Stimulated activated CD8-positive, alpha-beta memory T cell treated with anti-CD3 and anti-CD28 coated beads, Interleukin-12 subunit alpha, Interleukin-12 subunit beta, amount 100 ng/mL, for 24 hours (primary cell): ENCODE data around the gene LMNA.
"Not testable (repeated sequence)": the region's sequence is repeated elsewhere in the genome, so short reads cannot be mapped to it uniquely, and the experiment has no call there.

ENCODE experiments used
- DNase-seq: peaks from one replicate; pipeline ENCODE4 v3.0.0-alpha.2; 2020; ENCODE audit errors: extremely low read depth

LMNA gene

DNA sequence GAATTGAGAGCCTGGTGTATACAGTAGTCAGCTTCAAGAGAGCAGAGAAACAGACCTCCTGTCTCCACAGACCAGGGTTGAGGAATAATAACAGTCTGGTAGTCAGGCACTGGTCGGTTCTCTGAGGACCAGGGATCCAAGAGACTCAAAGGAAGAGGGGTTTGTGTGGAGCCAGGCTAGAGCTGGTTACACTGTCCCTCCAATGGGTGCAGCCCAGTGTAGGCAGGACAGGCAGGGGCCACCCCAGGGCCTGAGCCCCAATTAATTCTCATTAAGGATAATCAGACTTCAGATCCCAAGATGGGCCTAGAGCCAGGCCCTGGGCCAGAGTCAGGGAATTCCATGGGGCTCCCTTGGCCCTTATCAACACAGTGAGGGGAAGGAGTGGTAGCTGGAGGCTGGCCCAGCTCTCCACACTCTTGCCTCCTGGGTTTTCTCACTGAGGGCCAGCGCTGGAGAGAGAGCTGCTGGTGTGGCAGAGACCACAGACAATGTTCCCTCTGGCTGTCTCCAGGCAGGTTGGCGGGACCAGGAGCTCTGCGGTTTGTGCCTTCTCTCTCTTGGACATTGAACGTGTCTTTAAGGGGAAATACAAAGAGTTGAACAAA, 48.0 kb downstream of the LMNA start:
- DNase-seq = no peak

- DNase-seq = no peak
These were observed 49.2 kb downstream of the LMNA start for GRCh38 chr1:156163712-156164111.

GRCh38 chr1:156164125-156164831, 49.8 kb downstream of the LMNA start:
- no peak for DNase-seq

- no peak for DNase-seq
These were observed 50.6 kb downstream of the LMNA start for GRCh38 chr1:156165083-156165482.

- DNase-seq = no peak
These were observed 53.0 kb downstream of the LMNA start for GRCh38 chr1:156167536-156167935.

DNA sequence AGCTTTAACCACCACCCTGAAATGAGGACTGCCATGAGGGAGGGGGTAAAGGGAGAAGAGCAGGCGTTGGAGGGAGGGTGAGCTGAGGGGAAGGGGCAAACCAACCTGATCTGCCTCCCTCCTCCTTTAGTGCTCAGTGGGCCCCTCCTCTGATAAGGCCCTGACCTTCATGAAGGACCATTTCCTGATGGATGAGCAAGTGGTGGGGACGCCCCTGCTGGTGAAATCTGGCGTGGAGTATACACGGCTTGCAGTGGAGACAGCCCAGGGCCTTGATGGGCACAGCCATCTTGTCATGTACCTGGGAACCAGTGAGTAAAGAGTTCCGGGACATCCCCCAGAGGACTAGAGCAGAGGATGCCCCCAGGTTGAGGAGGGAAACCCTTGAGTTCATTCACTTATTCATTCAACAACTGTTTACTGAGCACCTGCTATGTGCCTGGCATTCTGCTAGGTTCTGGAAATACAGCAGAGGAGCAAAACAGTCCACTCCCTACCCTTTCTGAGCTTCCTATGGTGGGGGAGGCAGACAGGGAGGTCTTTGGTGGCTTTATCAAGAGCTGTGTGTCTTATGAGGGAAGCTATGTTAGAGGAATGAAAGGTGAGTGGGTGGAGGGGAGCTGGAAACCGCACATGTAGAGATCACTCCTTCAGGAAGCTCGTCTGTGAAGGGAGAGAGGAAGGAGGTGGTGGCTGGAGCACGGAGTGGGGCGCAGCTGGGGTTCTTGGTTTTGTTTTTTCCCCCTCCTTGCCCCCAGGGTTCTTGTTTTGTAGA, 58.4 kb downstream of the LMNA start:
- DNase-seq = no peak

DNA sequence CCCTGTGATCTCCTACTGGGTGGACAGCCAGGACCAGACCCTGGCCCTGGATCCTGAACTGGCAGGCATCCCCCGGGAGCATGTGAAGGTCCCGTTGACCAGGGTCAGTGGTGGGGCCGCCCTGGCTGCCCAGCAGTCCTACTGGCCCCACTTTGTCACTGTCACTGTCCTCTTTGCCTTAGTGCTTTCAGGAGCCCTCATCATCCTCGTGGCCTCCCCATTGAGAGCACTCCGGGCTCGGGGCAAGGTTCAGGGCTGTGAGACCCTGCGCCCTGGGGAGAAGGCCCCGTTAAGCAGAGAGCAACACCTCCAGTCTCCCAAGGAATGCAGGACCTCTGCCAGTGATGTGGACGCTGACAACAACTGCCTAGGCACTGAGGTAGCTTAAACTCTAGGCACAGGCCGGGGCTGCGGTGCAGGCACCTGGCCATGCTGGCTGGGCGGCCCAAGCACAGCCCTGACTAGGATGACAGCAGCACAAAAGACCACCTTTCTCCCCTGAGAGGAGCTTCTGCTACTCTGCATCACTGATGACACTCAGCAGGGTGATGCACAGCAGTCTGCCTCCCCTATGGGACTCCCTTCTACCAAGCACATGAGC, 62.2 kb downstream of the LMNA start:
- no peak for DNase-seq

GRCh38 chr1:156177919-156178654, 63.6 kb downstream of the LMNA start:
- DNase-seq = no peak

DNA sequence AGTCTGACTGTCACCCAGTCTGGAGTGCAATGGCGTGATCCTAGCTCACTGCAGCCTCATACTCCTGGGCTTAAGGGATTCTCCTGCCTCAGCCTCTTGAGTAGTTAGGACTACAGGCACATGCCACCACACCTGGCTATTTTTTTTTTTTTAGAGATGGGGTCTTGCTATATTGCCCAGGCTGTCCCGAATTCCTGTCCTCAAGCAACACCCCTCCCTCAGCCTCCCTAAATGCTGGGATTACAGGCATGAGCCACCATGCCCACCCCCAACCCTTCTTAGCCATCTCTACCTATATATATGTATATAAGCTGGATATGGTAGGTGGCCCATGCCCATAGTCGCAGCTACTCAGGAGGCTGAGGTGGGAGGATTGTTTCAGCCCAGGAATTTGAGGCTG, 66.0 kb downstream of the LMNA start:
- no peak for DNase-seq

- DNase-seq = not testable (repeated sequence)
These were observed 66.9 kb downstream of the LMNA start for GRCh38 chr1:156181391-156181924.

- DNase-seq = not testable (repeated sequence)
These were observed 67.7 kb downstream of the LMNA start for GRCh38 chr1:156182010-156182779.

- DNase-seq = not testable (repeated sequence)
These were observed 72.1 kb downstream of the LMNA start for GRCh38 chr1:156186347-156187177.
